Gastrocnemius medialis (tissue), 4 donors: ENCODE measurements around the gene GABRB2. TPM values are rescaled to one million over a fixed set of nuclear protein-coding genes. Genes with fewer than 3 reads are reported as not detected.

Source experiments
- ATAC-seq, 2 donors: fragments of 150-250 bp; one replicate each; pipeline ENCODE4 v1.9.1; 2016
- DNase-seq, 2 donors: peaks; one replicate each; pipeline ENCODE4 v3.0.0-alpha.2; 2019
- H3K27ac ChIP-seq, 4 donors: fragments of 200-600 bp; sonication (generic); 1 replicate in 1 of 4; 2 replicates in 3 of 4; pipeline ENCODE4 v1.5.1; 2016 to 2018; ENCODE audit warnings: mild to moderate bottlenecking in 2 of 4, moderate library complexity in 1 of 4
- H3K27me3 ChIP-seq, 3 donors: fragments of 200-600 bp; sonication (generic) in 2 of 3; 1 replicate in 1 of 3; 2 replicates in 2 of 3; pipeline versions ENCODE4 v1.5.1 to v1.6.0; 2016 to 2019; ENCODE audit warnings: mild to moderate bottlenecking in 1 of 3, moderate library complexity in 1 of 3
- H3K36me3 ChIP-seq, 2 donors: fragments of 200-600 bp; sonication (generic) in 1 of 2; one replicate each; pipeline ENCODE4 v1.5.1; 2017 to 2018
- H3K4me1 ChIP-seq, 2 donors: fragments of 200-600 bp; sonication (generic) in 1 of 2; one replicate each; pipeline ENCODE4 v1.5.1; 2016 to 2017; ENCODE audit warnings: mild to moderate bottlenecking in 2 of 2
- H3K4me3 ChIP-seq, 4 donors: fragments of 200-600 bp; sonication (generic) in 3 of 4; 1 replicate in 1 of 4; 2 replicates in 3 of 4; pipeline ENCODE4 v1.5.1; 2016 to 2019; ENCODE audit warnings: mild to moderate bottlenecking in 2 of 4
- H3K9me3 ChIP-seq, 3 donors: fragments of 200-600 bp; sonication (generic) in 2 of 3; 1 replicate in 1 of 3; 2 replicates in 2 of 3; pipeline ENCODE4 v1.5.1; 2016 to 2019
- CTCF ChIP-seq, 5 experiments: fragments of 450-650 bp in 3 of 5; fragments of 200-600 bp in 2 of 5; sonication (generic) in 2 of 5; IDR thresholded peaks in 4 of 5; conservative IDR thresholded peaks in 1 of 5; 1 replicate in 4 of 5; 2 replicates in 1 of 5; pipeline ENCODE4 v1.5.1; 2016 to 2019; ENCODE audit warnings: antibody characterized with exemption in 5 of 5, mild to moderate bottlenecking in 3 of 5, moderate library complexity in 3 of 5
- POLR2A ChIP-seq, 2 donors: fragments of 450-650 bp; IDR thresholded peaks; one replicate each; pipeline ENCODE4 v1.6.1; 2017; ENCODE audit warnings: antibody characterized with exemption in 2 of 2, mild to moderate bottlenecking in 2 of 2, moderate library complexity in 2 of 2
- in situ Hi-C, 4 donors: fragments of 200-750 bp; cut with MboI; loops; one replicate each; pipeline versions ENCODE4 v1.15.0 to v1.8.0; 2017; ENCODE audit warnings: low sequenced_read_pairs in 4 of 4
- intact Hi-C: fragments of 100-400 bp; cut with DNase I; formaldehyde crosslinking; loops from one replicate; pipeline ENCODE4 v1.15.1; 2023; ENCODE audit warnings: low total_unique reads
- total RNA-seq, 4 donors: library from RNA; depleted of rRNA; stranded (reverse); fragments of >200 nt; gene quantifications; one replicate each; pipeline versions ENCODE4 v1.1.0 to v1.2.3, GENCODE V29; 2016

GABRB2 gene
- total RNA-seq, 4 donors from 2014 or later: 0.16 to 0.97 (median 0.63) TPM

GRCh38 chr5:161283296-161283695 is 263.2 kb downstream of the GABRB2 start:
- ATAC-seq: no peak
- intact Hi-C loops: no loop called here
- Histone ChIP-seq H3K36me3 (no peaks in the 10 kb centered on the region), H3K4me3 (no peak overlapping the region), H3K27ac (no peak overlapping the region), H3K9me3 (no peaks in the 10 kb centered on the region), H3K4me1 (no peaks in the 10 kb centered on the region), H3K27me3 (no peaks in the 10 kb centered on the region)
- in situ Hi-C loops: no loop called here
- no peak for DNase-seq
- no peak for TF ChIP-seq CTCF (IDR thresholded peaks at IDR 0.05 in 4 of 5, conservative IDR thresholded peaks at IDR 0.05 in 1 of 5)
- no peak for TF ChIP-seq POLR2A (IDR thresholded peaks at IDR 0.05)

DNA sequence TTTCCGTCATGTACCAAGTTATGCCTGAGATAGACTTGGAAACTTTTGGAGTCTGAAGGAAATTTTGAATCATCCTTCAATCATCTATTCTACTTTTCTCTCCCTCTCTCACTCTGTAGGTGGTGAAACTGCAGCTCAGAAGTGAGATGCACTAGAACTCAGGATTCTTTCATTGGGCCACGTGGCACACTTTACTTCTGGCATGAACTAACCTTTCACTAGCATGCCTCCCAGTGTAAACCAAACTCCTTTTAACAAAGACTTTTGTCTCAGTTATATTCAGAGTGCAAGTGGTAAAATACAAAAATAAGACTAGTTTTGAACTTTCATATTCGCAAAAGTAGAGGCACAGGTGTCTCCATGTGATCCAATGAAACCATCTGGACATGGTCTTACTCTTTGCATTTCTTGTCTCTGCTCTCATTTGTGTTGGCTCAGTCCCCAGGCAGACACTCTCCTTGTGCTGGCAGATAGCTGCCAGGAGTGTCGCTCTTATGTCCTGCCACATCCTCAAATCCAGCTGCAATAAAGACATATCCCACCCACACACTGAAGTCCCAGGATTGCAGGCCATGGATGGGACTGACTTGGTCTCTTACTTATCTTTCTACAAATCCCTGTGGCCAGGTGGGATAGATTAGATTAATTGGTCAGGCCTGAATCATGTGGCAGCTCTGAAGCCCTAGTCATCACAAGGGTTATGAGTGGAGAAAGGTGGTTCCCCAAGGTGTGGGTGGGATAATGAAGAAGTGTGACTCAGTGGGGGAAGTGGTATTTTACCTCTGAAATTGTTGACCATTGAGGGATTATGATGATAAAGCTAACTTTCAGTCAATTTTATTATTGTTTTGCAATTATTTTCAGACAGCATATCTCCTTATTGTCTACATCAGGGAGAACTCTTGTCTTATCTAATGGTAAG is 267.5 kb downstream of the GABRB2 start:
- Histone ChIP-seq H3K27ac (no peak overlapping the region), H3K9me3 (no peaks in the 10 kb centered on the region), H3K36me3 (no peaks in the 10 kb centered on the region), H3K27me3 (no peaks in the 10 kb centered on the region), H3K4me1 (no peaks in the 10 kb centered on the region), H3K4me3 (no peak overlapping the region)
- DNase-seq (no peak), ATAC-seq (no peak)
- in situ Hi-C loops (no loop called here), intact Hi-C loops (no loop called here)
- no peak for TF ChIP-seq POLR2A (IDR thresholded peaks at IDR 0.05)
- TF ChIP-seq CTCF (IDR thresholded peaks at IDR 0.05 in 4 of 5, conservative IDR thresholded peaks at IDR 0.05 in 1 of 5): no peak

GRCh38 chr5:161277011-161277410 is 269.5 kb downstream of the GABRB2 start:
- Histone ChIP-seq H3K9me3 (no peaks in the 10 kb centered on the region), H3K4me3 (no peak overlapping the region), H3K36me3 (no peaks in the 10 kb centered on the region), H3K4me1 (no peaks in the 10 kb centered on the region), H3K27ac (no peak overlapping the region), H3K27me3 (no peaks in the 10 kb centered on the region)
- in situ Hi-C loops: no loop called here
- no peak for ATAC-seq
- intact Hi-C loops: no loop called here
- DNase-seq: no peak
- TF ChIP-seq CTCF (IDR thresholded peaks at IDR 0.05 in 4 of 5, conservative IDR thresholded peaks at IDR 0.05 in 1 of 5) (no peak), POLR2A (IDR thresholded peaks at IDR 0.05) (no peak)

DNA sequence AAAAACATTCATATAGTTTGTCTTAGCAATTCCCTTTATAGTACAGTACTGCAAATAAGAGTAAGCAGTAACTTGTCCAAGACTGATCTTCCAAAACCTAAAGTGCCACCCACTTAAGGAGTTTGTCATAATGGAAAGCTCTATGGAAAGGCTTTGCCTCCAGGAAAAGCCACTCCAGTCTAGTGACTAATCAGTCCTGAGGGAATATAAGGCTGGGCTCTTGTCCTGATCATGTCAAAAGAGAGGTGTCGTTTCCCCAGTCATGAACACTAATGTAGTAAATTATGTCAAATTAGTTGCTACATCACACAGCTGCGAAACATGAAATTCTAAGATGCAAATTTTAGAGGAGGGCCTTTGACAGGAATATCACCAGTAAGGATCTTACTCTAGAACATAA is 271.6 kb downstream of the GABRB2 start:
- DNase-seq (no peak), ATAC-seq (no peak)
- intact Hi-C loops: no loop called here
- Histone ChIP-seq H3K4me1 (no peaks in the 10 kb centered on the region), H3K9me3 (no peaks in the 10 kb centered on the region), H3K36me3 (no peaks in the 10 kb centered on the region), H3K27me3 (no peaks in the 10 kb centered on the region), H3K4me3 (no peak overlapping the region), H3K27ac (no peak overlapping the region)
- TF ChIP-seq POLR2A (IDR thresholded peaks at IDR 0.05) (no peak), CTCF (IDR thresholded peaks at IDR 0.05 in 4 of 5, conservative IDR thresholded peaks at IDR 0.05 in 1 of 5) (no peak)
- in situ Hi-C loops: no loop called here
